Pancreas (tissue), 10 donors: Measurements from ENCODE around the gene ASXL3. TPM values are rescaled to one million over a fixed set of nuclear protein-coding genes. Genes with fewer than 3 reads are reported as not detected.

ENCODE experiments used
- ATAC-seq, 4 donors: fragments of 200-7000 bp; cut with Tn5 transposase; one replicate each; pipeline versions ENCODE4 v1.8.0 to v1.9.1; 2020; ENCODE audit warnings: mild to moderate bottlenecking in 4 of 4, moderate library complexity in 4 of 4
- DNase-seq, 6 donors: peaks; one replicate each; pipeline ENCODE4 v3.0.0-alpha.2; 2020
- FAIRE-seq: peaks from 2 replicates; lab custom pipeline; 2012; peaks lifted over from hg19 to GRCh38; lab: Jason Lieb, UNC
- H3K27ac ChIP-seq, 4 donors: fragments of 200-600 bp; sonication (generic); 1 replicate in 3 of 4; 2 replicates in 1 of 4; pipeline versions ENCODE4 v1.5.0 to v1.8.0; 2020
- H3K27me3 ChIP-seq, 4 donors: fragments of 200-600 bp; one replicate each; pipeline ENCODE4 v1.8.0; 2021
- H3K36me3 ChIP-seq, 3 donors: fragments of 200-600 bp; sonication (generic) in 1 of 3; one replicate each; pipeline versions ENCODE4 v1.5.0 to v1.8.0; 2020 to 2021
- H3K4me1 ChIP-seq, 3 donors: fragments of 200-600 bp; one replicate each; pipeline ENCODE4 v1.8.0; 2021
- H3K4me3 ChIP-seq, 4 donors: fragments of 200-600 bp; sonication (generic) in 2 of 4; one replicate each; pipeline versions ENCODE4 v1.5.0 to v1.8.0; 2020 to 2021
- H3K9me3 ChIP-seq, 4 donors: fragments of 200-600 bp; one replicate each; pipeline ENCODE4 v1.8.0; 2021
- WGBS, 2 donors: extraction: QIAGEN DNeasy Blood & Tissue Kit; methylation state at CpG; one replicate each; pipeline ENCODE4 v1.1.7; 2013; 5-methylcytosine and 5-hydroxymethylcytosine counted together
- intact Hi-C, 3 donors: fragments of 100-400 bp; cut with DNase I; formaldehyde crosslinking; loops; one replicate each; pipeline versions ENCODE4 v1.11.1 to v1.14.2; 2022
- polyA plus RNA-seq, 2 donors: library from polyadenylated mRNA; stranded (reverse); fragments of 200-250 nt; gene quantifications; one replicate each; pipeline ENCODE4 v1.2.3, GENCODE V29; 2013
- total RNA-seq, 6 donors: library from RNA; stranded (reverse); fragmentation: NEBNext Ultra II Directional in 4 of 6; extraction: Animal tissue kit (Norgen Biotek cat#: 25700) in 4 of 6; gene quantifications; one replicate each; pipeline versions ENCODE4 v1.2.1 to v1.2.4, GENCODE V29; 2021 to 2023
- TF ChIP-seq, protein P1 (sequence below), 4 donors: fragments of 200-600 bp; sonication (generic) in 3 of 4; IDR thresholded peaks; one replicate each; pipeline versions ENCODE4 v1.5.0 to v1.8.0; 2021; ENCODE audit warnings: antibody characterized with exemption in 4 of 4
- donor health status: healthy with polysubstance abuse.
- donor health status: DM: no; HTN: no; CAD: no; lungs with moderate emphysema.
- donor health status: DM: no; HTN: no; CAD: no.
- donor health status: control.
- donor health status: control.
- donor health status: Bipolar disorder and iron deficiency.
- donor health status: DM: yes; HTN: yes; CAD: no.
- donor health status: DM: no; HTN: no; CAD: no.
- donor health status: DM: no; HTN: no; CAD: no.
- donor health status: DM: yes; HTN: yes; CAD: no.

The ASXL3 gene
- total and polyA plus RNA-seq, 8 donors = 0.49 to 2.5 (median 1.6) TPM

DNA sequence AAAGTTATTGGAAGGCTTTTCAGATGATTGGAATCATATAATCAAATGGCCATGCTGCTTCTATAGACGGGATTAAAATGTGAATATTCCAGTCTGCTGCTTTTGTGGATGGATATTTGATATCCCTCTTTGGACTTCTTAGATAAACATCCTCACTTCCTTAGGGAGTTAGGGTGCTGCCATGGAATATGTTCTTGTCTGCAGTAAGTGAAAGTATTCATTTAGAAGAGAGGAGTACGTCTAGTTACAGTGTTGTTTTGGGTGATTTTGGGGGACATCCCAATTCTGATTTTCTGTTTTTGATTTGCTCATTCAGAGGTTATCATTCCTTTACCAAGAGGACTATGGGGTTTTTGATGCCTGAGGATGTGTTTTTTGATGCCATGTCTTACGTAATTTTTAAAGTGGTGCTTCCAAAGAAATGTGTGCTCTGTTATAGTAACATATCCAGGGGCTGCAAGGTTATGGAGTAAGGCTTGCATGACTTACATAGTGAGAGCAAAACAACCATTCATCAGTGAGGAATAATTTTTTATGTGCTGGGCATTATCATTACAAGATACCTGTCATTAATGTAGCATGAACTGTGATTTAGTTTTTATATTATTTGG, 33.6 kb downstream of the ASXL3 start:
- WGBS, 2 donors = 57 to 71% methylated on average over 3 of the region's 3 CpGs
- ATAC-seq = no peak

DNA sequence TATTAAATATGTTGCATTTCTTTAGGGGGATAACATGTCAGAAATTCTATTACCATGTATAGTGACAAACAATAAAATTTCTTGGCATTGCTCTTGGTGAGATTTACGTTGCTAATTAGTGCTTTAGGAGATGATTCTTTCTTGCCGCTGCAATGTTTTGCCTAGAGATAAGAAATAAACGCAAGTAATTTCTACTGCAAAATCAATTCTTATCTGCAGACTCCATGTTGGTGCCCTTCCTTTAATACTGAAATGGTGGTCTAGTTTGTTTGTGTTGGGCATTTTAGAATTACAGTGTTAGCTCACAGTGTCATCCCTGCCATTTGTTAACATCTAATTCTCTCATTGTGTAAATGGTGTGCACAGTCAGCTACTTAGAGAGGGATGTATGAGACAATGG, 34.6 kb downstream of the ASXL3 start:
- H3K9me3 ChIP-seq = no peaks in the 10 kb centered on the region
- intact Hi-C loops = no loop called here
- WGBS, 2 donors = 61 to 75% methylated on average over 3 of the region's 3 CpGs
- TF ChIP-seq, protein P1, sequence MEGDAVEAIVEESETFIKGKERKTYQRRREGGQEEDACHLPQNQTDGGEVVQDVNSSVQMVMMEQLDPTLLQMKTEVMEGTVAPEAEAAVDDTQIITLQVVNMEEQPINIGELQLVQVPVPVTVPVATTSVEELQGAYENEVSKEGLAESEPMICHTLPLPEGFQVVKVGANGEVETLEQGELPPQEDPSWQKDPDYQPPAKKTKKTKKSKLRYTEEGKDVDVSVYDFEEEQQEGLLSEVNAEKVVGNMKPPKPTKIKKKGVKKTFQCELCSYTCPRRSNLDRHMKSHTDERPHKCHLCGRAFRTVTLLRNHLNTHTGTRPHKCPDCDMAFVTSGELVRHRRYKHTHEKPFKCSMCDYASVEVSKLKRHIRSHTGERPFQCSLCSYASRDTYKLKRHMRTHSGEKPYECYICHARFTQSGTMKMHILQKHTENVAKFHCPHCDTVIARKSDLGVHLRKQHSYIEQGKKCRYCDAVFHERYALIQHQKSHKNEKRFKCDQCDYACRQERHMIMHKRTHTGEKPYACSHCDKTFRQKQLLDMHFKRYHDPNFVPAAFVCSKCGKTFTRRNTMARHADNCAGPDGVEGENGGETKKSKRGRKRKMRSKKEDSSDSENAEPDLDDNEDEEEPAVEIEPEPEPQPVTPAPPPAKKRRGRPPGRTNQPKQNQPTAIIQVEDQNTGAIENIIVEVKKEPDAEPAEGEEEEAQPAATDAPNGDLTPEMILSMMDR (IDR thresholded peaks at IDR 0.05) = no peak
- H3K4me3 ChIP-seq = no peak overlapping the region
- no peak for DNase-seq
- no peaks in the 10 kb centered on the region for H3K27me3 ChIP-seq
- H3K27ac ChIP-seq = no peak overlapping the region
- no peaks in the 10 kb centered on the region for H3K36me3 ChIP-seq
- no peak for FAIRE-seq
- no peak for ATAC-seq
- no peaks in the 10 kb centered on the region for H3K4me1 ChIP-seq

More for the DNA sequence above, 33.6 kb downstream of the ASXL3 start:
- TF ChIP-seq, protein P1 (IDR thresholded peaks at IDR 0.05) = no peak
- Histone ChIP-seq H3K36me3 (no peaks in the 10 kb centered on the region), H3K9me3 (no peaks in the 10 kb centered on the region), H3K27ac (no peak overlapping the region), H3K4me3 (no peak overlapping the region), H3K27me3 (no peaks in the 10 kb centered on the region), H3K4me1 (no peaks in the 10 kb centered on the region)
- DNase-seq (no peak), FAIRE-seq (no peak)
- intact Hi-C loops = no loop called here

DNA sequence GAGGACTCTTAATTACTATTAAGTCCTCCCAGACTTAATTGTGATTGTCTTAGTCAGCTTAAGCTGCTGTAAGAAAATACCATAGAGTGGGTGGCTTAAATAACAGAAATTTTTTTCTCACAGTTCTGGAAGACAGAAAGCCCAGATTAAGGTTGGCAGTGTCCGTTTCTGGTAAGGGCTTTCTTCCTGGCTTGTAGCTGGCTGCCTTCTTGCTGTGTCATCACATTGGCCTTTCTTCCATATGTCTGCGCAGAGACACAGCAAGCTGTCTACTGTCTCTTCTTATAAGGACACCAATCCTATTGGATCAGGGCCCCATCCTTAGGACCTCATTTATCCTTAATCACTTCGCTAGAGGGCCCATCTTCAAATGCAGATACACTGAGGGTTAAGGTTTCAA, 38.5 kb downstream of the ASXL3 start:
- no peaks in the 10 kb centered on the region for H3K27me3 ChIP-seq
- FAIRE-seq (no peak), ATAC-seq (no peak), DNase-seq (no peak)
- no peaks in the 10 kb centered on the region for H3K4me1 ChIP-seq
- no peak overlapping the region for H3K4me3 ChIP-seq
- 73 to 86% methylated on average over 3 of the region's 3 CpGs for WGBS, 2 donors
- no peaks in the 10 kb centered on the region for H3K9me3 ChIP-seq
- H3K27ac ChIP-seq = no peak overlapping the region
- H3K36me3 ChIP-seq = no peaks in the 10 kb centered on the region
- TF ChIP-seq, protein P1 (IDR thresholded peaks at IDR 0.05) = no peak
- intact Hi-C loops = no loop called here

DNA sequence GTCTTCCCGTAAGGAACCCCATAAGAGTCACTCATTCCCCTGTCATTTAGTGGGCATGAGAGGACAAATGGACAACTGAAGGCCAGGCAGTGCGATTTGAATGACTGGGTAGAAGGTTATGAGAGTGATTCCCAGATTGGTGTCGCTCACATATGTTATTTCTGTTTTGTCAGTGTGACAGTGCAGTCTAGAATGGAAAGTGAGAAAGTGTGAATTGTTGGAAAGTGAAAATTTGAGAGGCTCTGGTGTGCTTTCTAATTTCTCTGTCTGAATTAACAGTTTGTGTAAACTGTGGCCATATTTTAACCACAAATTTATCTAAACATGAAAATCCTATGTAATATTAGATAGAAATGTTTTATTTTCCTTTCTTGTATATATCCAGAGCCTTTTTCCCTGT, 49.1 kb downstream of the ASXL3 start:
- 80 to 90% methylated on average over 3 of the region's 3 CpGs for WGBS, 2 donors
- ATAC-seq (no peak), FAIRE-seq (no peak), DNase-seq (no peak)
- Histone ChIP-seq H3K4me1 (no peaks in the 10 kb centered on the region), H3K36me3 (no peaks in the 10 kb centered on the region), H3K27ac (no peak overlapping the region), H3K27me3 (no peaks in the 10 kb centered on the region), H3K4me3 (no peak overlapping the region), H3K9me3 (no peaks in the 10 kb centered on the region)
- TF ChIP-seq, protein P1 (IDR thresholded peaks at IDR 0.05) = no peak
- intact Hi-C loops = no loop called here

DNA sequence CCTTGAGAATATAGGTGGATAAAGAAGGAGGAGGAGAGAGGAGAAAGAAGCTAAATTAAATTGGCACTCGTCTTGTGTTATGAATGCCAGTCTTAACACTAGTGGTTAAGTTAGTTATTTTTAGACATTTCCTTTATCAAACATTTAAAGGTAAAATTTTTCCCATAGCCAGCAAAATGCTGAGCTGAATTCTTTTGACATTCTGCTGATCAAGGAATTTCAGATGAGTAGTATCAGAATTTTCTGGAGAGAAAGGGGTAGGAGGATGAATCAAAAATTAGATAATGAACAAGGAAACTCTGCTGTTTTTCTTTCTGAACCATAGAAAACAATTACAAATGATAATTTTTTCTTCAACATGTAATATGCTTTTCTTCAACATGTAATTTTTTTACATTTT, 52.5 kb downstream of the ASXL3 start:
- Histone ChIP-seq H3K27me3 (no peaks in the 10 kb centered on the region), H3K4me3 (no peak overlapping the region), H3K9me3 (no peaks in the 10 kb centered on the region), H3K4me1 (no peaks in the 10 kb centered on the region), H3K27ac (no peak overlapping the region), H3K36me3 (no peaks in the 10 kb centered on the region)
- TF ChIP-seq, protein P1 (IDR thresholded peaks at IDR 0.05) = no peak
- ATAC-seq (no peak), DNase-seq (no peak), FAIRE-seq (no peak)
- intact Hi-C loops = no loop called here
- 57 to 85% methylated on average over 1 of the region's 1 CpG for WGBS, 2 donors
